Endodermal cell (in vitro differentiated cells): Measurements from ENCODE around the gene LRMDA. TPM values are rescaled to one million over a fixed set of nuclear protein-coding genes. Genes with fewer than 3 reads are reported as not detected.

ENCODE experiments used
- DNase-seq: peaks from one replicate; pipeline ENCODE4 v3.0.0-alpha.2; 2017
- H3K27ac ChIP-seq: 2 replicates; pipeline ENCODE4 v1.5.1; 2013; ENCODE audit warnings: mild to moderate bottlenecking, low read depth, low read length, moderate library complexity
- H3K27me3 ChIP-seq: 2 replicates; pipeline ENCODE4 v1.6.1; 2013; ENCODE audit warnings: mild to moderate bottlenecking, low read length, moderate library complexity; ENCODE audit not compliant: insufficient read depth, control insufficient read depth, poor library complexity, severe bottlenecking
- H3K36me3 ChIP-seq: 2 replicates; pipeline ENCODE4 v1.7.0; 2013; ENCODE audit warnings: mild to moderate bottlenecking, low read length, moderate library complexity; ENCODE audit not compliant: control insufficient read depth, insufficient read depth
- H3K4me1 ChIP-seq: one replicate; pipeline ENCODE4 v1.7.0; 2013; ENCODE audit warnings: low read length; ENCODE audit not compliant: control insufficient read depth, insufficient read depth
- H3K4me3 ChIP-seq: 2 replicates; pipeline ENCODE4 v1.5.1; 2013; ENCODE audit warnings: mild to moderate bottlenecking, low read length, moderate library complexity
- H3K9ac ChIP-seq: 2 replicates; pipeline ENCODE4 v1.6.1; 2013; ENCODE audit warnings: mild to moderate bottlenecking, low read length, moderate library complexity; ENCODE audit not compliant: poor library complexity, severe bottlenecking; ENCODE audit errors: extremely low read depth
- H3K9me3 ChIP-seq: 2 replicates; pipeline ENCODE4 v1.6.1; 2013; ENCODE audit warnings: mild to moderate bottlenecking, low read length, moderate library complexity; ENCODE audit not compliant: control insufficient read depth
- H3K27ac Mint-ChIP-seq: 2 replicates; pipeline ENCODE4 v1.8.0; 2020; ENCODE audit warnings: mixed read lengths
- H3K27me3 Mint-ChIP-seq: 2 replicates; pipeline ENCODE4 v1.8.0; 2021; ENCODE audit warnings: mild to moderate bottlenecking, mixed read lengths; ENCODE audit not compliant: insufficient read depth
- H3K36me3 Mint-ChIP-seq: 2 replicates; pipeline ENCODE4 v1.8.0; 2020; ENCODE audit warnings: low read depth, mixed read lengths
- H3K4me1 Mint-ChIP-seq: 2 replicates; pipeline ENCODE4 v1.8.0; 2020; ENCODE audit warnings: mixed read lengths
- H3K4me3 Mint-ChIP-seq: 2 replicates; pipeline ENCODE4 v1.8.0; 2020; ENCODE audit warnings: mild to moderate bottlenecking, moderate library complexity, mixed read lengths
- H3K9me3 Mint-ChIP-seq: 2 replicates; pipeline ENCODE4 v1.8.0; 2020; ENCODE audit warnings: mild to moderate bottlenecking, mixed read lengths
- WGBS, 2 experiments: methylation state at CpG; one replicate each; pipeline versions ENCODE4 v1.1.5 to v1.1.7; 2013; ENCODE audit warnings: missing lambda C conversion rate in 2 of 2, mixed read lengths in 1 of 2; ENCODE audit not compliant: insufficient coverage in 1 of 2, insufficient read length in 1 of 2; 5-methylcytosine and 5-hydroxymethylcytosine counted together
- total RNA-seq, 2 donors: library from RNA; stranded (reverse); fragmentation: NEBNext Ultra II Directional in 1 of 2; extraction: Animal tissue kit (Norgen Biotek cat#: 25700) in 1 of 2; gene quantifications; 2 replicates in 1 of 2; 3 replicates in 1 of 2; pipeline ENCODE4 v1.2.1, GENCODE V29; 2021
- TF ChIP-seq, protein P1 (sequence below): fragments of 200-600 bp; sonication (generic); conservative IDR thresholded peaks from 2 replicates; pipeline ENCODE4 v1.5.0; 2021; ENCODE audit warnings: antibody characterized with exemption, mild to moderate bottlenecking

Gene LRMDA
- total RNA-seq, 2 donors from 2014 or later = 1.7 to 5.1 TPM

DNA sequence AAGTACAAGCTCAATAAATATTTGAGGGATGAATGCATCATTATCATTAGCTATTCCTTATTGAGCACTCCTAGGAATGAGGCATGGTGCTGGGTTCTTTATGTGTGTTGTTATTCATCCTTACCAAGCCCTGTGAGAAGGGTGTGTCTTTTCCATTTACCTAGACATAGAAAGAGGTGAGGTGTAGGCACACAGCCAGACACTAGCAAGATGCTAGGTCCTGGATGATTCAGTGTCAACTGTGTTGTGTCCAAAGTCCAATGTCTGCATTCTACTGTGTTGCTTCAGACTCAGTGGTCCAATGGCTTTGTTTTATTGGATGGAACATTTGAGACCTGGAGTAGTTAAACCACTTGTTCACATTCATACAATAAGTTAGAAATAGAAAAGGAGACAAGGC, 605.5 kb downstream of the LRMDA start:
- no peaks in the 10 kb centered on the region for H3K27me3 Mint-ChIP-seq
- H3K27ac Mint-ChIP-seq = no peak overlapping the region
- no peak for DNase-seq
- TF ChIP-seq, protein P1, sequence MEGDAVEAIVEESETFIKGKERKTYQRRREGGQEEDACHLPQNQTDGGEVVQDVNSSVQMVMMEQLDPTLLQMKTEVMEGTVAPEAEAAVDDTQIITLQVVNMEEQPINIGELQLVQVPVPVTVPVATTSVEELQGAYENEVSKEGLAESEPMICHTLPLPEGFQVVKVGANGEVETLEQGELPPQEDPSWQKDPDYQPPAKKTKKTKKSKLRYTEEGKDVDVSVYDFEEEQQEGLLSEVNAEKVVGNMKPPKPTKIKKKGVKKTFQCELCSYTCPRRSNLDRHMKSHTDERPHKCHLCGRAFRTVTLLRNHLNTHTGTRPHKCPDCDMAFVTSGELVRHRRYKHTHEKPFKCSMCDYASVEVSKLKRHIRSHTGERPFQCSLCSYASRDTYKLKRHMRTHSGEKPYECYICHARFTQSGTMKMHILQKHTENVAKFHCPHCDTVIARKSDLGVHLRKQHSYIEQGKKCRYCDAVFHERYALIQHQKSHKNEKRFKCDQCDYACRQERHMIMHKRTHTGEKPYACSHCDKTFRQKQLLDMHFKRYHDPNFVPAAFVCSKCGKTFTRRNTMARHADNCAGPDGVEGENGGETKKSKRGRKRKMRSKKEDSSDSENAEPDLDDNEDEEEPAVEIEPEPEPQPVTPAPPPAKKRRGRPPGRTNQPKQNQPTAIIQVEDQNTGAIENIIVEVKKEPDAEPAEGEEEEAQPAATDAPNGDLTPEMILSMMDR = no peak
- H3K36me3 Mint-ChIP-seq = no peaks in the 10 kb centered on the region
- Histone ChIP-seq H3K27me3 (no peaks in the 10 kb centered on the region), H3K36me3 (no peaks in the 10 kb centered on the region), H3K27ac (no peak overlapping the region), H3K9me3 (peaks cover 17% of the 10 kb centered on the region), H3K4me1 (no peaks in the 10 kb centered on the region), H3K9ac (no peak overlapping the region), H3K4me3 (no peak overlapping the region)
- no peaks in the 10 kb centered on the region for H3K4me1 Mint-ChIP-seq
- no peak overlapping the region for H3K4me3 Mint-ChIP-seq
- H3K9me3 Mint-ChIP-seq = peaks cover 21% of the 10 kb centered on the region

DNA sequence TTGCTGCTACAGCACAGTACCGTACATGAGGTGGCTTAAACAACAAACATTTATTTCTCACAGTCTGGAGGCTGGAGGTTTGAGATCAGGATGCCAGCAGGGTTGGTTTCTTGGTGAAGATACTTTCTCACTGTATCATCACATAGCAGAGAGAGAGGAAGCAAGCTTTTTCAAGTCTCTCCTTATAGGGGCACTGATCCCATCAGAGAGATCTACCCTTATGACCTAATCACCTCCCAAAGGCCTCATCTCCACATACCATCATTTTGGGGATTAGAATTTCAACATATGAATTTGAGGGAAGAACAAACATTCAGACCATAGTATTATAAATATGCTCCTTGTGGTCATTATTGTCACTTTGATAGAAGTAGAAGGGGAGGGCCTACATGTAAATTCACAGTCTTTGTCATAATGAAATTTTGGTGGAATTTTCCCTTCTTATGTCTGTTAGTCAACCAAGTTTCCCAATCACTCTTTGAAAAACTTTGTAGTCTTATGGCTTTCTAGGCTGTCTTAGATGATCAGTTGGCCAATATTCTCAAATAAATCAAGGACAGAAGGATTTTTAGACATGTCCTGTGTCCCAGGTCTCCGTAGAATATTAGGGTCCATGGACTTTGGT, 606.2 kb downstream of the LRMDA start:
- Mint-ChIP-seq H3K4me3 (no peak overlapping the region), H3K9me3 (peaks cover 21% of the 10 kb centered on the region), H3K4me1 (no peaks in the 10 kb centered on the region), H3K36me3 (no peaks in the 10 kb centered on the region), H3K27me3 (no peaks in the 10 kb centered on the region), H3K27ac (no peak overlapping the region)
- H3K27ac ChIP-seq = no peak overlapping the region
- no peaks in the 10 kb centered on the region for H3K36me3 ChIP-seq
- no peaks in the 10 kb centered on the region for H3K4me1 ChIP-seq
- 83 to 93% methylated on average over 2 of the region's 2 CpGs for WGBS, 2 experiments
- no peaks in the 10 kb centered on the region for H3K27me3 ChIP-seq
- peaks cover 17% of the 10 kb centered on the region for H3K9me3 ChIP-seq
- no peak for DNase-seq
- no peak overlapping the region for H3K4me3 ChIP-seq
- TF ChIP-seq, protein P1 = no peak
- no peak overlapping the region for H3K9ac ChIP-seq

DNA sequence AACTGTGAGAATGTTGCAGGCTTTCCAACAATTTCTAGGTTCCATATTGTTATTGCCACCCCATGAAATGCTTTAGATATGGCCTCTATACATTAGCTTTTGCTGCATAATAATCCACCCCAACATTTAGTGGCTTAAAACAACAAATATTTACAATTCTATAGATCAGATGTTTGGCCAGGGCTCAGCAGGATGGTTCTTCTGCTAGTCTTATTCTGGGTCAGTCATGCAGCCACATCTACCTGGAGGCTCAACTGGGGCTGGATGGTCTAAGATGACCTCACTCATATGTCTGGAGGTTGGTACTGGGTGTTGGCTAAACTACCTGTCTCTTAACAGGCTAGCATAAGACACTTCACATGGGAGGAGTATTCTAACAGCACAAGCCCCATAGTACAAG, 607.3 kb downstream of the LRMDA start:
- Histone ChIP-seq H3K9ac (no peak overlapping the region), H3K27me3 (no peaks in the 10 kb centered on the region), H3K27ac (no peak overlapping the region), H3K36me3 (no peaks in the 10 kb centered on the region), H3K4me1 (no peaks in the 10 kb centered on the region), H3K4me3 (no peak overlapping the region), H3K9me3 (peaks cover 17% of the 10 kb centered on the region)
- TF ChIP-seq, protein P1 = no peak
- DNase-seq = no peak
- no peaks in the 10 kb centered on the region for H3K36me3 Mint-ChIP-seq
- H3K4me1 Mint-ChIP-seq = no peaks in the 10 kb centered on the region
- peaks cover 21% of the 10 kb centered on the region for H3K9me3 Mint-ChIP-seq
- no peaks in the 10 kb centered on the region for H3K27me3 Mint-ChIP-seq
- H3K27ac Mint-ChIP-seq = no peak overlapping the region
- H3K4me3 Mint-ChIP-seq = no peak overlapping the region
